ENCODE measurements around the gene CREBRF.

DNA sequence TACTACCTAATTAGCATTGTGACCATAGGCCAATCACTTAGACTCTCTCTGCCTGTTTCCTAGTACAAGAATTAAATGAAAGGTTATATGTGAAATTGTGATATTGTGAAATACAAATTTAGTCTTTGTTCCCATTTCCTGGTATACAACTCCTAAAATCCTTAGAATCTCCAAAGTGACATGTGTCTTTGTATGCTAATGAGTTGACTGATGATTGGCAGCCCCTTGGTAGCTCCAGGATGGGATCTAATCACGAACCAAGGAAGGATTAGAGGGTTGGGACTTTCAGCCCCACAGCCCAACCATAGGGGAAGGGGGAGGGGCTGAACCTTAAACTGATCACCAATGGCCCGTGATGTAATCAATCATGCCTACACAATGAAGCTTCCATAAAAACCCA lies 41.0 kb upstream of the CREBRF start:
- TF ChIP-seq POLR2AphosphoS5 (IDR thresholded peaks at IDR 0.05; ENCODE audit: low read depth): no peak
- TF ChIP-seq, protein P1, sequence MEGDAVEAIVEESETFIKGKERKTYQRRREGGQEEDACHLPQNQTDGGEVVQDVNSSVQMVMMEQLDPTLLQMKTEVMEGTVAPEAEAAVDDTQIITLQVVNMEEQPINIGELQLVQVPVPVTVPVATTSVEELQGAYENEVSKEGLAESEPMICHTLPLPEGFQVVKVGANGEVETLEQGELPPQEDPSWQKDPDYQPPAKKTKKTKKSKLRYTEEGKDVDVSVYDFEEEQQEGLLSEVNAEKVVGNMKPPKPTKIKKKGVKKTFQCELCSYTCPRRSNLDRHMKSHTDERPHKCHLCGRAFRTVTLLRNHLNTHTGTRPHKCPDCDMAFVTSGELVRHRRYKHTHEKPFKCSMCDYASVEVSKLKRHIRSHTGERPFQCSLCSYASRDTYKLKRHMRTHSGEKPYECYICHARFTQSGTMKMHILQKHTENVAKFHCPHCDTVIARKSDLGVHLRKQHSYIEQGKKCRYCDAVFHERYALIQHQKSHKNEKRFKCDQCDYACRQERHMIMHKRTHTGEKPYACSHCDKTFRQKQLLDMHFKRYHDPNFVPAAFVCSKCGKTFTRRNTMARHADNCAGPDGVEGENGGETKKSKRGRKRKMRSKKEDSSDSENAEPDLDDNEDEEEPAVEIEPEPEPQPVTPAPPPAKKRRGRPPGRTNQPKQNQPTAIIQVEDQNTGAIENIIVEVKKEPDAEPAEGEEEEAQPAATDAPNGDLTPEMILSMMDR (conservative IDR thresholded peaks at IDR 0.05; ENCODE audit: low read depth in 2 of 2): no peak
- TF ChIP-seq NANOG (IDR thresholded peaks at IDR 0.05; ENCODE audit: borderline replicate concordance): no peak
- no peak for TF ChIP-seq EZH2 (IDR thresholded peaks at IDR 0.05; ENCODE audit: low read depth, unreplicated experiment)
- TF ChIP-seq, protein P2, sequence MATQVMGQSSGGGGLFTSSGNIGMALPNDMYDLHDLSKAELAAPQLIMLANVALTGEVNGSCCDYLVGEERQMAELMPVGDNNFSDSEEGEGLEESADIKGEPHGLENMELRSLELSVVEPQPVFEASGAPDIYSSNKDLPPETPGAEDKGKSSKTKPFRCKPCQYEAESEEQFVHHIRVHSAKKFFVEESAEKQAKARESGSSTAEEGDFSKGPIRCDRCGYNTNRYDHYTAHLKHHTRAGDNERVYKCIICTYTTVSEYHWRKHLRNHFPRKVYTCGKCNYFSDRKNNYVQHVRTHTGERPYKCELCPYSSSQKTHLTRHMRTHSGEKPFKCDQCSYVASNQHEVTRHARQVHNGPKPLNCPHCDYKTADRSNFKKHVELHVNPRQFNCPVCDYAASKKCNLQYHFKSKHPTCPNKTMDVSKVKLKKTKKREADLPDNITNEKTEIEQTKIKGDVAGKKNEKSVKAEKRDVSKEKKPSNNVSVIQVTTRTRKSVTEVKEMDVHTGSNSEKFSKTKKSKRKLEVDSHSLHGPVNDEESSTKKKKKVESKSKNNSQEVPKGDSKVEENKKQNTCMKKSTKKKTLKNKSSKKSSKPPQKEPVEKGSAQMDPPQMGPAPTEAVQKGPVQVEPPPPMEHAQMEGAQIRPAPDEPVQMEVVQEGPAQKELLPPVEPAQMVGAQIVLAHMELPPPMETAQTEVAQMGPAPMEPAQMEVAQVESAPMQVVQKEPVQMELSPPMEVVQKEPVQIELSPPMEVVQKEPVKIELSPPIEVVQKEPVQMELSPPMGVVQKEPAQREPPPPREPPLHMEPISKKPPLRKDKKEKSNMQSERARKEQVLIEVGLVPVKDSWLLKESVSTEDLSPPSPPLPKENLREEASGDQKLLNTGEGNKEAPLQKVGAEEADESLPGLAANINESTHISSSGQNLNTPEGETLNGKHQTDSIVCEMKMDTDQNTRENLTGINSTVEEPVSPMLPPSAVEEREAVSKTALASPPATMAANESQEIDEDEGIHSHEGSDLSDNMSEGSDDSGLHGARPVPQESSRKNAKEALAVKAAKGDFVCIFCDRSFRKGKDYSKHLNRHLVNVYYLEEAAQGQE (IDR thresholded peaks at IDR 0.05; ENCODE audit: unreplicated experiment): no peak
- TF ChIP-seq STAT1 (IDR thresholded peaks at IDR 0.05; ENCODE audit: unreplicated experiment): no peak
- TF ChIP-seq ZNF331 (CRISPR knock-in tag; IDR thresholded peaks at IDR 0.05; ENCODE audit: low read depth): no peak
- TF ChIP-seq JUNB (IDR thresholded peaks at IDR 0.05; ENCODE audit: unreplicated experiment): no peak
- TF ChIP-seq EZH2phosphoT487 (IDR thresholded peaks at IDR 0.05; ENCODE audit: unreplicated experiment): no peak
- TF ChIP-seq, protein P3, sequence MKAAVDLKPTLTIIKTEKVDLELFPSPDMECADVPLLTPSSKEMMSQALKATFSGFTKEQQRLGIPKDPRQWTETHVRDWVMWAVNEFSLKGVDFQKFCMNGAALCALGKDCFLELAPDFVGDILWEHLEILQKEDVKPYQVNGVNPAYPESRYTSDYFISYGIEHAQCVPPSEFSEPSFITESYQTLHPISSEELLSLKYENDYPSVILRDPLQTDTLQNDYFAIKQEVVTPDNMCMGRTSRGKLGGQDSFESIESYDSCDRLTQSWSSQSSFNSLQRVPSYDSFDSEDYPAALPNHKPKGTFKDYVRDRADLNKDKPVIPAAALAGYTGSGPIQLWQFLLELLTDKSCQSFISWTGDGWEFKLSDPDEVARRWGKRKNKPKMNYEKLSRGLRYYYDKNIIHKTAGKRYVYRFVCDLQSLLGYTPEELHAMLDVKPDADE (IDR thresholded peaks at IDR 0.05): no peak
